Measurements from ENCODE around the gene IFNLR1.

IFNLR1 gene

GRCh38 chr1:24108334-24109165 is 78.5 kb downstream of the IFNLR1 start:
- Histone ChIP-seq H3K9me2 (replicated peaks; ENCODE audit: insufficient read depth, low read length) (no peaks in the 10 kb centered on the region), H4K20me1 (ENCODE audit: low read depth, low read length) (no peaks in the 10 kb centered on the region), H3K9ac (ENCODE audit: low read length) (no peak overlapping the region), H3K4me3 (ENCODE audit: insufficient read depth, low read length, poor library complexity, severe bottlenecking) (no peak overlapping the region), H2AFZ (ENCODE audit: low read depth, low read length, severe bottlenecking) (no peak overlapping the region), H3K9me3 (ENCODE audit: insufficient read depth, low read length) (no peaks in the 10 kb centered on the region), H3K27ac (ENCODE audit: low read depth, low read length) (no peak overlapping the region), H3K27me3 (ENCODE audit: low read length) (no peaks in the 10 kb centered on the region), H3F3A (ENCODE audit: insufficient read depth) (no peaks in the 10 kb centered on the region), H3K36me3 (ENCODE audit: low read length) (no peaks in the 10 kb centered on the region), H3K79me2 (ENCODE audit: insufficient read depth, low read length) (no peaks in the 10 kb centered on the region), H3K4me2 (ENCODE audit: low read depth, low read length, poor library complexity, severe bottlenecking) (no peak overlapping the region)
- TF ChIP-seq, protein P1, sequence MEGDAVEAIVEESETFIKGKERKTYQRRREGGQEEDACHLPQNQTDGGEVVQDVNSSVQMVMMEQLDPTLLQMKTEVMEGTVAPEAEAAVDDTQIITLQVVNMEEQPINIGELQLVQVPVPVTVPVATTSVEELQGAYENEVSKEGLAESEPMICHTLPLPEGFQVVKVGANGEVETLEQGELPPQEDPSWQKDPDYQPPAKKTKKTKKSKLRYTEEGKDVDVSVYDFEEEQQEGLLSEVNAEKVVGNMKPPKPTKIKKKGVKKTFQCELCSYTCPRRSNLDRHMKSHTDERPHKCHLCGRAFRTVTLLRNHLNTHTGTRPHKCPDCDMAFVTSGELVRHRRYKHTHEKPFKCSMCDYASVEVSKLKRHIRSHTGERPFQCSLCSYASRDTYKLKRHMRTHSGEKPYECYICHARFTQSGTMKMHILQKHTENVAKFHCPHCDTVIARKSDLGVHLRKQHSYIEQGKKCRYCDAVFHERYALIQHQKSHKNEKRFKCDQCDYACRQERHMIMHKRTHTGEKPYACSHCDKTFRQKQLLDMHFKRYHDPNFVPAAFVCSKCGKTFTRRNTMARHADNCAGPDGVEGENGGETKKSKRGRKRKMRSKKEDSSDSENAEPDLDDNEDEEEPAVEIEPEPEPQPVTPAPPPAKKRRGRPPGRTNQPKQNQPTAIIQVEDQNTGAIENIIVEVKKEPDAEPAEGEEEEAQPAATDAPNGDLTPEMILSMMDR (IDR thresholded peaks at IDR 0.05; ENCODE audit: insufficient read depth, low read length, poor library complexity, severe bottlenecking) = no peak
- TF ChIP-seq EZH2phosphoT487 (conservative IDR thresholded peaks at IDR 0.05; ENCODE audit: low read length) = no peak

DNA sequence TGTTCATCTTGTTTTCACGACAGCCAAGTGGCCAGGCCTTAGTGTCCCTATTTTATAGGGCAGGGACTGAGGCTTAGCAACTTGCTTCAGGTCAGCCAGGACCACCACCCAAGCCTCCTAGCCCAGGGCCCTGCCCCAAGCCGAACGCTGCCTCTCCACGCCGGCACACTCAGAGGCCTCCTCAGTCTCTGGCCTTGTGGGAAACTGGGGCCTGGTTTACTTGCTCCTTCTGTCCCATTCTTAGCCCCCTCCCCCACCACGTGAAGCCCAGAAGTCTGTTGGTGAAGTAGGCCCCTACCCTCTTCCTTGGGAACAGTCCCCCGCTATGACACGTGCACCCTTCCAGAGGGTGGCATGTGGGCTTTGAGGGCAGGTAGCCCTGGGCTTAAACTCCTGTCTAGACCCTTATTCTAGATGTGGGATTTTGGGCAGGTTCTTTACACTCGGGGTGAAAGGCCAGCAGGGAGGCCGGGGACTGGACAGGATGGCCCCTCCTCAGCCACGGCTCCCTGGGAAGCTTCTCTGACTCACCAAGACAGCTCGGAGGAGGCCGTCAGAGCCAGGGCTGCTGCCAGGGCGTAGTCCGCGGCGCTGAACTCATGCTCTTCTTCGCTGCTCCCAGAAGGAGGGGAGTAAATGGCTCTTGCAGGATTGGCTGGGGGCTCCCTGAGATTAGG is 79.5 kb downstream of the IFNLR1 start:
- H3K9me3 ChIP-seq (ENCODE audit: insufficient read depth, low read length) = no peaks in the 10 kb centered on the region
- H3K36me3 ChIP-seq (ENCODE audit: low read length) = no peaks in the 10 kb centered on the region
- no peaks in the 10 kb centered on the region for H4K20me1 ChIP-seq (ENCODE audit: low read depth, low read length)
- no peak overlapping the region for H2AFZ ChIP-seq (ENCODE audit: low read depth, low read length, severe bottlenecking)
- no peaks in the 10 kb centered on the region for H3K79me2 ChIP-seq (ENCODE audit: insufficient read depth, low read length)
- no peak overlapping the region for H3K27ac ChIP-seq (ENCODE audit: low read depth, low read length)
- no peaks in the 10 kb centered on the region for H3K27me3 ChIP-seq (ENCODE audit: low read length)
- no peak overlapping the region for H3K4me2 ChIP-seq (ENCODE audit: low read depth, low read length, poor library complexity, severe bottlenecking)
- no peaks in the 10 kb centered on the region for H3F3A ChIP-seq (ENCODE audit: insufficient read depth)
- TF ChIP-seq, protein P1 (IDR thresholded peaks at IDR 0.05; ENCODE audit: insufficient read depth, low read length, poor library complexity, severe bottlenecking) = no peak
- no peak for TF ChIP-seq EZH2phosphoT487 (conservative IDR thresholded peaks at IDR 0.05; ENCODE audit: low read length)
- no peaks in the 10 kb centered on the region for H3K9me2 ChIP-seq (replicated peaks; ENCODE audit: insufficient read depth, low read length)
- H3K9ac ChIP-seq (ENCODE audit: low read length) = no peak overlapping the region
- H3K4me3 ChIP-seq (ENCODE audit: insufficient read depth, low read length, poor library complexity, severe bottlenecking) = no peak overlapping the region

DNA sequence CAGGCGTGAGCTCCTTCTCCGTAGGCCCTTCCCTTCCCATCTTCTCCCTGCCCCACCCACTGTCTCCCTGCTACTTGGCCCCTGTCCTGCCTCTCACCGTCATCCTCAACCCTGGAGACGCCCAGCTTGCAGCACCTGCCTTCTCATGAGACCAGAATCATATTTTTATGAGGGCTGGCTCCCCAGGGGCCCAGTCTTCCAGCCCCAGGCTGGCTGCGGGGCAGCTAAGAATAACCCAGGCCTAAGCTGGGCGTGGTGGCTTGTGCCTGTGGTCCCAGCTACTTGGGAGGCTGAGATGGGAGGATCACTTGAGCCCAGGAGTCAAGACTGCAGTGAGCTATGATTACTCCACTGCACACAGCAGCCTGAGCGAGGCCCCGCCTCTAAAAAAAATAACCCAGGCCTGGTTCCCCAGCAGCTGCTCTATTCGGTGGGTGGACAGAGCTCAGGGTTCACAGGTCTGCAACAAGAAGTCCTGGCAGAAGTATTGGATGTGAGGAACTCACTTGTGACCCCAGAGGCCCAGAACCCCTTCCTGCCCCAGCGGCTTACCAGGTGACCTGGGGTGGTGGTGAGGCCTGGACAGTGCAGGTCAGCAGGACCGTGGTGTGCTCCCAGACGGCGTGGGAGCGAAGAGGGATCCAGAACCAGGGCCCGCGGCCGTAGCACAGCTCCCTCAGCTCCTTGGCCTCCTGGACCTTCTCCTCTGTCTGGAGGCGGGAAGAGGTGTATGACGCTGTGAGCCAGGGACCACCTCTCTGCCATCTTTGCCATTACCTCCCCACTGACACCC is 81.5 kb downstream of the IFNLR1 start:
- no peaks in the 10 kb centered on the region for H3K79me2 ChIP-seq (ENCODE audit: insufficient read depth, low read length)
- no peaks in the 10 kb centered on the region for H4K20me1 ChIP-seq (ENCODE audit: low read depth, low read length)
- no peaks in the 10 kb centered on the region for H3K9me3 ChIP-seq (ENCODE audit: insufficient read depth, low read length)
- no peak overlapping the region for H2AFZ ChIP-seq (ENCODE audit: low read depth, low read length, severe bottlenecking)
- H3K9ac ChIP-seq (ENCODE audit: low read length) = no peak overlapping the region
- no peaks in the 10 kb centered on the region for H3K36me3 ChIP-seq (ENCODE audit: low read length)
- TF ChIP-seq EZH2phosphoT487 (conservative IDR thresholded peaks at IDR 0.05; ENCODE audit: low read length) = no peak
- TF ChIP-seq, protein P1 (IDR thresholded peaks at IDR 0.05; ENCODE audit: insufficient read depth, low read length, poor library complexity, severe bottlenecking) = no peak
- H3K27me3 ChIP-seq (ENCODE audit: low read length) = no peaks in the 10 kb centered on the region
- no peak overlapping the region for H3K4me3 ChIP-seq (ENCODE audit: insufficient read depth, low read length, poor library complexity, severe bottlenecking)
- no peaks in the 10 kb centered on the region for H3K9me2 ChIP-seq (replicated peaks; ENCODE audit: insufficient read depth, low read length)
- no peaks in the 10 kb centered on the region for H3F3A ChIP-seq (ENCODE audit: insufficient read depth)
- no peak overlapping the region for H3K4me2 ChIP-seq (ENCODE audit: low read depth, low read length, poor library complexity, severe bottlenecking)
- H3K27ac ChIP-seq (ENCODE audit: low read depth, low read length) = no peak overlapping the region

Measured in SU-DHL-6 (cell line).